ENCODE measurements around the gene ANKRD61.
"Not testable (repeated sequence)": the region's sequence is repeated elsewhere in the genome, so short reads cannot be mapped to it uniquely, and the experiment has no call there.

The ANKRD61 gene

GRCh38 chr7:6008668-6009611 is 22.2 kb upstream of the ANKRD61 start, which contains the start of the genes AIMP2 and PMS2:
AIMP2 (plus strand) TSS chr7:6009272; CDS start chr7:6009364, 92 bp downstream.
PMS2 (minus strand) TSS chr7:6009049; CDS start chr7:6009019, 30 bp downstream.
- no peaks in the 10 kb centered on the region for H4K20me1 ChIP-seq (ENCODE audit: insufficient read depth, low read length, poor library complexity, severe bottlenecking)
- H3K9ac ChIP-seq (ENCODE audit: low read depth, low read length, poor library complexity, severe bottlenecking), result peak within 1 kb of the TSS; percentile 90
- no peaks in the 10 kb centered on the region for H3F3A ChIP-seq (ENCODE audit: low read depth)
- peaks cover 15% of the 10 kb centered on the region for H3K4me1 ChIP-seq (ENCODE audit: insufficient read depth, low read length, poor library complexity, severe bottlenecking)
- peak within 1 kb of the TSS; percentile 91 for H3K4me3 ChIP-seq (ENCODE audit: low read length, poor library complexity, severe bottlenecking)
- H3K9me3 ChIP-seq (ENCODE audit: insufficient read depth, low read depth, low read length), result no peaks in the 10 kb centered on the region
- H3K27me3 ChIP-seq (ENCODE audit: insufficient read depth, low read length, poor library complexity, severe bottlenecking), result no peaks in the 10 kb centered on the region
- H3K79me2 ChIP-seq (ENCODE audit: insufficient read depth, low read length), result peaks cover 52% of the 10 kb centered on the region
- H3K9me2 ChIP-seq (replicated peaks; ENCODE audit: low read depth, low read length), result no peaks in the 10 kb centered on the region
- H3K36me3 ChIP-seq (ENCODE audit: insufficient read depth, low read length), result no peaks in the 10 kb centered on the region
- H2AFZ ChIP-seq (ENCODE audit: low read length), result peak within 1 kb of the TSS; percentile 91
- TF ChIP-seq, protein P1, sequence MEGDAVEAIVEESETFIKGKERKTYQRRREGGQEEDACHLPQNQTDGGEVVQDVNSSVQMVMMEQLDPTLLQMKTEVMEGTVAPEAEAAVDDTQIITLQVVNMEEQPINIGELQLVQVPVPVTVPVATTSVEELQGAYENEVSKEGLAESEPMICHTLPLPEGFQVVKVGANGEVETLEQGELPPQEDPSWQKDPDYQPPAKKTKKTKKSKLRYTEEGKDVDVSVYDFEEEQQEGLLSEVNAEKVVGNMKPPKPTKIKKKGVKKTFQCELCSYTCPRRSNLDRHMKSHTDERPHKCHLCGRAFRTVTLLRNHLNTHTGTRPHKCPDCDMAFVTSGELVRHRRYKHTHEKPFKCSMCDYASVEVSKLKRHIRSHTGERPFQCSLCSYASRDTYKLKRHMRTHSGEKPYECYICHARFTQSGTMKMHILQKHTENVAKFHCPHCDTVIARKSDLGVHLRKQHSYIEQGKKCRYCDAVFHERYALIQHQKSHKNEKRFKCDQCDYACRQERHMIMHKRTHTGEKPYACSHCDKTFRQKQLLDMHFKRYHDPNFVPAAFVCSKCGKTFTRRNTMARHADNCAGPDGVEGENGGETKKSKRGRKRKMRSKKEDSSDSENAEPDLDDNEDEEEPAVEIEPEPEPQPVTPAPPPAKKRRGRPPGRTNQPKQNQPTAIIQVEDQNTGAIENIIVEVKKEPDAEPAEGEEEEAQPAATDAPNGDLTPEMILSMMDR (conservative IDR thresholded peaks at IDR 0.05; ENCODE audit: low read length), result peak; percentile 31
- TF ChIP-seq EZH2phosphoT487 (IDR thresholded peaks at IDR 0.05; ENCODE audit: borderline replicate concordance), result no peak
- H3K4me2 ChIP-seq (ENCODE audit: low read depth, low read length, poor library complexity, severe bottlenecking), result peak within 1 kb of the TSS; percentile 91

DNA sequence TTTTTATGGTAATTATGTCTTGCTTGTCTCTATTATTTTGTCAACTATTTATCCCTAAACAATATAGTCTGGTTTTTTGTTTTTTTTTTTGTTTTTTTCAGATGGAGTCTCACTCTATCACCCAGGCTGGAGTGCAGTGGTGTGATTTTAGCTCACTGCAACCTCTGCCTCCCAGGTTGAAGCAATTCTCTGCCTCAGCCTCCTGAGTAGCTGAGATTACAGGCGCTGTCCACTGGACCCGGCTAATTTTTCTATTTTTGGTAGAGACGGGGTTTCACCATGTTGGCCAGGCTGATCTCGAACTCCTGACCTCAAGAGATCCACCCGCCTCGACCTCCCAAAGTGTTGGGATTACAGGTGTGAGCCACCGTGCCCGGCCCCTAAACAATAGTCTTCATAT is 20.8 kb upstream of the ANKRD61 start:
- H3K36me3 ChIP-seq (ENCODE audit: insufficient read depth, low read length); H3K9me2 ChIP-seq (replicated peaks; ENCODE audit: low read depth, low read length); H3K27me3 ChIP-seq (ENCODE audit: insufficient read depth, low read length, poor library complexity, severe bottlenecking); H3K9me3 ChIP-seq (ENCODE audit: insufficient read depth, low read depth, low read length); H4K20me1 ChIP-seq (ENCODE audit: insufficient read depth, low read length, poor library complexity, severe bottlenecking); H2AFZ ChIP-seq (ENCODE audit: low read length); H3F3A ChIP-seq (ENCODE audit: low read depth): not testable (repeated sequence)
- Histone ChIP-seq H3K9ac (ENCODE audit: low read depth, low read length, poor library complexity, severe bottlenecking) (peak overlapping the region; percentile 90), H3K4me1 (ENCODE audit: insufficient read depth, low read length, poor library complexity, severe bottlenecking) (peaks cover 15% of the 10 kb centered on the region), H3K79me2 (ENCODE audit: insufficient read depth, low read length) (peaks cover 54% of the 10 kb centered on the region), H3K4me3 (ENCODE audit: low read length, poor library complexity, severe bottlenecking) (peak overlapping the region; percentile 91), H3K4me2 (ENCODE audit: low read depth, low read length, poor library complexity, severe bottlenecking) (peak overlapping the region; percentile 91)

- H3K4me1 ChIP-seq (ENCODE audit: insufficient read depth, low read length, poor library complexity, severe bottlenecking), result peaks cover 15% of the 10 kb centered on the region
- H3K9ac ChIP-seq (ENCODE audit: low read depth, low read length, poor library complexity, severe bottlenecking), result peak overlapping the region; percentile 90
- H3K9me2 ChIP-seq (replicated peaks; ENCODE audit: low read depth, low read length), result no peaks in the 10 kb centered on the region
- peak overlapping the region; percentile 91 for H3K4me3 ChIP-seq (ENCODE audit: low read length, poor library complexity, severe bottlenecking)
- H3F3A ChIP-seq (ENCODE audit: low read depth), result no peaks in the 10 kb centered on the region
- H2AFZ ChIP-seq (ENCODE audit: low read length), result no peak overlapping the region
- peaks cover 54% of the 10 kb centered on the region for H3K79me2 ChIP-seq (ENCODE audit: insufficient read depth, low read length)
- H3K9me3 ChIP-seq (ENCODE audit: insufficient read depth, low read depth, low read length), result no peaks in the 10 kb centered on the region
- H4K20me1 ChIP-seq (ENCODE audit: insufficient read depth, low read length, poor library complexity, severe bottlenecking), result no peaks in the 10 kb centered on the region
- peaks cover 9% of the 10 kb centered on the region; the same call in 1 of the 2 replicates for H3K36me3 ChIP-seq (ENCODE audit: insufficient read depth, low read length)
- H3K4me2 ChIP-seq (ENCODE audit: low read depth, low read length, poor library complexity, severe bottlenecking), result peak overlapping the region; percentile 91
- no peaks in the 10 kb centered on the region for H3K27me3 ChIP-seq (ENCODE audit: insufficient read depth, low read length, poor library complexity, severe bottlenecking)
- TF ChIP-seq EZH2phosphoT487 (IDR thresholded peaks at IDR 0.05; ENCODE audit: borderline replicate concordance), result no peak
- TF ChIP-seq, protein P1 (conservative IDR thresholded peaks at IDR 0.05; ENCODE audit: low read length), result no peak
These were observed 19.6 kb upstream of the ANKRD61 start for GRCh38 chr7:6011541-6011940.
